MCF 10A (cell line): ENCODE results near the gene SAMD11. TPM values are rescaled to one million over a fixed set of nuclear protein-coding genes. Genes with fewer than 3 reads are reported as not detected.

Experiments used
- BruUV-seq: library from RNA; stranded (reverse); fragments of 400-500 nt; replicated peaks from 2 replicates; lab custom pipeline; 2021; lab: Mats Ljungman, UMichigan
- CTCF ChIA-PET: fragments of 300-600 bp; sonication (Branson Sonifier 250); formaldehyde crosslinking; extraction: SDS; loops from one replicate; lab custom pipeline; 2021; ENCODE audit warnings: antibody characterized with exemption, inconsistent platforms; lab: Yijun Ruan, JAX
- POLR2A ChIA-PET: fragments of 300-600, 350-650 bp; sonication (Branson Sonifier 250); formaldehyde crosslinking; extraction: SDS; loops from one replicate; lab custom pipeline; 2020; ENCODE audit warnings: antibody characterized with exemption, inconsistent platforms; lab: Yijun Ruan, JAX
- DNase-seq: peaks from one replicate; pipeline ENCODE4 v3.0.0-alpha.2; 2018; ENCODE audit not compliant: unreplicated experiment
- H3K27ac Mint-ChIP-seq: one replicate; pipeline ENCODE4 v1.8.0; 2022; ENCODE audit warnings: mild to moderate bottlenecking, low read depth, mixed read lengths; ENCODE audit not compliant: unreplicated experiment
- H3K27me3 Mint-ChIP-seq: one replicate; pipeline ENCODE4 v1.8.0; 2022; ENCODE audit warnings: mixed read lengths; ENCODE audit not compliant: insufficient read depth, unreplicated experiment
- H3K36me3 Mint-ChIP-seq: one replicate; pipeline ENCODE4 v1.8.0; 2022; ENCODE audit warnings: mild to moderate bottlenecking, moderate library complexity, mixed read lengths; ENCODE audit not compliant: insufficient read depth, unreplicated experiment
- H3K4me1 Mint-ChIP-seq: one replicate; pipeline ENCODE4 v1.8.0; 2022; ENCODE audit warnings: mixed read lengths; ENCODE audit not compliant: insufficient read depth, unreplicated experiment
- H3K4me3 Mint-ChIP-seq: one replicate; pipeline ENCODE4 v1.8.0; 2022; ENCODE audit warnings: mild to moderate bottlenecking, moderate library complexity, mixed read lengths; ENCODE audit not compliant: unreplicated experiment
- H3K9me3 Mint-ChIP-seq: one replicate; pipeline ENCODE4 v1.8.0; 2022; ENCODE audit warnings: mixed read lengths; ENCODE audit not compliant: unreplicated experiment
- CTCF ChIP-seq: fragments of 200-600 bp; IDR thresholded peaks from one replicate; pipeline ENCODE4 v1.8.0; 2022; ENCODE audit warnings: antibody characterized with exemption, mild to moderate bottlenecking; ENCODE audit not compliant: unreplicated experiment
- intact Hi-C: fragments of 100-400 bp; cut with micrococcal nuclease; formaldehyde crosslinking; loops from 2 replicates; pipeline ENCODE4 v1.14.1; 2022
- total RNA-seq: library from RNA; stranded (reverse); gene quantifications from 2 replicates; pipeline ENCODE4 v1.2.3, GENCODE V29; 2022

The SAMD11 gene
- total RNA-seq, 1 experiment from 2014 or later, result not detected

- intact Hi-C loops, result no loop called here
- H3K27ac Mint-ChIP-seq, result no peak overlapping the region
- POLR2A ChIA-PET, result no interaction called here
- H3K4me1 Mint-ChIP-seq, result peaks cover 13% of the 10 kb centered on the region
- peaks cover 10% of the 10 kb centered on the region for H3K36me3 Mint-ChIP-seq
- CTCF ChIA-PET, result interaction anchor here (0.6 to 2.5 kb wide), 3 partner anchors 11 to 1611 kb away, joined by 3 to 9 read pairs (median 4); partner anchors contain the start of gene PANK4
- H3K9me3 Mint-ChIP-seq, result no peaks in the 10 kb centered on the region
- DNase-seq, result no peak
- peaks cover 74% of the 10 kb centered on the region for H3K27me3 Mint-ChIP-seq
- no TSS peak for BruUV-seq
- no peak overlapping the region for H3K4me3 Mint-ChIP-seq
- no peak for TF ChIP-seq CTCF
These were observed 8.2 kb upstream of the SAMD11 start for GRCh38 chr1:915295-916172.

- H3K36me3 Mint-ChIP-seq, result peaks cover 10% of the 10 kb centered on the region
- no peak overlapping the region for H3K4me3 Mint-ChIP-seq
- peaks cover 72% of the 10 kb centered on the region for H3K27me3 Mint-ChIP-seq
- H3K9me3 Mint-ChIP-seq, result no peaks in the 10 kb centered on the region
- ChIA-PET POLR2A (interaction anchor here (0.5 kb wide), 1 partner anchor 25 kb away, joined by 3 read pairs; no protein-coding TSS in a partner anchor), CTCF (interaction anchor here (0.6 kb wide), 1 partner anchor 1610 kb away, joined by 3 read pairs; the partner anchor contains the start of gene PANK4)
- no peak for TF ChIP-seq CTCF
- no peak overlapping the region for H3K27ac Mint-ChIP-seq
- DNase-seq, result no peak
- no TSS peak for BruUV-seq
- intact Hi-C loops, result no loop called here
- peaks cover 12% of the 10 kb centered on the region for H3K4me1 Mint-ChIP-seq
These were observed 7.3 kb upstream of the SAMD11 start for GRCh38 chr1:916173-917075.

GRCh38 chr1:917076-917459 is 6.7 kb upstream of the SAMD11 start:
- CTCF ChIA-PET, result no interaction called here
- Mint-ChIP-seq H3K4me3 (no peak overlapping the region), H3K36me3 (peaks cover 10% of the 10 kb centered on the region), H3K9me3 (no peaks in the 10 kb centered on the region), H3K27me3 (peaks cover 74% of the 10 kb centered on the region), H3K4me1 (peaks cover 13% of the 10 kb centered on the region), H3K27ac (no peak overlapping the region)
- POLR2A ChIA-PET, result no interaction called here
- intact Hi-C loops, result no loop called here
- no peak for DNase-seq
- no TSS peak for BruUV-seq
- TF ChIP-seq CTCF, result no peak
